BLaER1 (cell line): Measurements from ENCODE around the gene OR4K5.
"Not testable (repeated sequence)": the region's sequence is repeated elsewhere in the genome, so short reads cannot be mapped to it uniquely, and the experiment has no call there.

Source experiments
- H3K27ac ChIP-seq: shearing (Covaris generic); formaldehyde crosslinking; 2 replicates; pipeline ENCODE4 v1.8.1; 2022
- H3K27me3 ChIP-seq: shearing (Covaris generic); formaldehyde crosslinking; 2 replicates; pipeline ENCODE4 v1.8.1; 2022
- H3K36me3 ChIP-seq: shearing (Covaris generic); formaldehyde crosslinking; 2 replicates; pipeline ENCODE4 v1.8.1; 2022
- H3K4me1 ChIP-seq: shearing (Covaris generic); formaldehyde crosslinking; 2 replicates; pipeline ENCODE4 v1.8.1; 2022
- H3K4me2 ChIP-seq: shearing (Covaris generic); formaldehyde crosslinking; 2 replicates; pipeline ENCODE4 v1.8.1; 2022
- H3K4me3 ChIP-seq: shearing (Covaris generic); formaldehyde crosslinking; 2 replicates; pipeline ENCODE4 v1.8.1; 2022
- H3K9ac ChIP-seq: shearing (Covaris generic); formaldehyde crosslinking; 2 replicates; pipeline ENCODE4 v1.8.1; 2022
- H3K9me3 ChIP-seq: shearing (Covaris generic); formaldehyde crosslinking; 2 replicates; pipeline ENCODE4 v1.8.1; 2022
- H4K20me1 ChIP-seq: shearing (Covaris generic); formaldehyde crosslinking; 2 replicates; pipeline ENCODE4 v1.8.1; 2022
- Cebpa-rat ChIP-seq: shearing (Covaris generic); IDR thresholded peaks from 2 replicates; pipeline ENCODE4 v1.8.1; 2022

The OR4K5 gene

DNA sequence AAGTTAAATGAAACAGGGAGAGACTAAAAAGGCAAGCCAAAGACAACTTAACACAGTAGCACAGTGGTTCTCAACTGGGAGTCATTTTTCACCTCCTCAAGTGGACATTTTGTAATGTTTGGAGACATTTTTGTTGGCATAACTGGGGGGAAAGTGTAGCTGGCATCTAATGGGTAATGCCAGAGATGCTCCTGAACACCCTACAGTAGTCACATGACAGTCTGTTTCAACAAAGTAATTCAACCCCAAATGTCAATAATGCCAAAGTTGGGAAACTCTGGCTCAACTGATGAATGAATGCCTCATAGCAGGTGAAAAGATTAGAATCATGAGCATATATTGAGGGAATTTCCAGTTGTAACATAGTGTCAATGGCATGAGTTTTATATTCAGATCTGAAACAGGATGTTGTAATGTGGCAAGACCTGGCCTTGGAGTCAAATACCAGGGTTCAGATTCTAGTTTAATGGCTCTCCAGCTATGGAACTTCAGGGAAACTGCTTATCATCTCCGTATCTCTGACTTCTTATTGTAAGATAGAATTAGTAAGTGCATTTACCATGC, 2.4 kb upstream of the OR4K5 start:
- H3K4me1 ChIP-seq = no peaks in the 10 kb centered on the region
- no peak overlapping the region for H3K4me3 ChIP-seq
- no peaks in the 10 kb centered on the region for H3K9me3 ChIP-seq
- no peaks in the 10 kb centered on the region for H4K20me1 ChIP-seq
- H3K27me3 ChIP-seq = no peaks in the 10 kb centered on the region
- no peak overlapping the region for H3K9ac ChIP-seq
- H3K36me3 ChIP-seq = no peaks in the 10 kb centered on the region
- no peak overlapping the region for H3K4me2 ChIP-seq
- no peak overlapping the region for H3K27ac ChIP-seq
- TF ChIP-seq Cebpa-rat = no peak

DNA sequence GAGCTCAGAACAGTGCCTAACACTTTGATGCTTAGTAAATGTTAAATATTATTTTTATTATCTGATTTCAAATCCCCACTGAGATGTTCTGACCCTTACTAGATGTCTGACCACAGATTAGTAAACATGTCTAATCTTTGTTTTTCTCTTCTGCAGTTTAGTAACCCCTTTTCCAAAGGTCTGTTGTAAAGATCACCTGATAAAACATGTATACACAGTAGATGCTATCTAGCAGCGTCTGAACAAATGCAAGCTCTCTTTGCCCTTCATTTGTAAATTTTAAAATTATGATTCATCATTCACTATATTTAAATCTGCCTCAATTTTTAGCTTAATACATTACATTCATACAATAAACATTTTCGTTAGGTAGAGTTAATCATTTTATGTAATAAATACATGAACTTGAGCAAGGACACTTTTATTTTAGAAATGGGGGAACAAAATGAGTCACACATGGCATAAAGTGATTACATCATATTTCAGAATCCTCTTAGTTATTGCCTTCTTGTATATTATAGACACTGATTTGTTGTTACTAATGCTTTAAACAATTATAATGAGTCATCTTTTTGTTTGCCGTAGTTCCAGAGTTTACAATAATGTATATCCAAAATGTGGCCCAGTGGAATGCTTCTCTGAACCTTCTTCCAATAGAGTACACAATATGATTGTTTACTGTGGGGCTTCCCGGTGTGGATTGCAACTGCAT, 1.7 kb upstream of the OR4K5 start:
- Histone ChIP-seq H3K9ac (no peak overlapping the region), H3K27ac (no peak overlapping the region), H3K4me1 (no peaks in the 10 kb centered on the region), H3K27me3 (no peaks in the 10 kb centered on the region), H3K36me3 (no peaks in the 10 kb centered on the region), H4K20me1 (no peaks in the 10 kb centered on the region), H3K4me2 (no peak overlapping the region), H3K4me3 (no peak overlapping the region), H3K9me3 (no peaks in the 10 kb centered on the region)
- no peak for TF ChIP-seq Cebpa-rat

DNA sequence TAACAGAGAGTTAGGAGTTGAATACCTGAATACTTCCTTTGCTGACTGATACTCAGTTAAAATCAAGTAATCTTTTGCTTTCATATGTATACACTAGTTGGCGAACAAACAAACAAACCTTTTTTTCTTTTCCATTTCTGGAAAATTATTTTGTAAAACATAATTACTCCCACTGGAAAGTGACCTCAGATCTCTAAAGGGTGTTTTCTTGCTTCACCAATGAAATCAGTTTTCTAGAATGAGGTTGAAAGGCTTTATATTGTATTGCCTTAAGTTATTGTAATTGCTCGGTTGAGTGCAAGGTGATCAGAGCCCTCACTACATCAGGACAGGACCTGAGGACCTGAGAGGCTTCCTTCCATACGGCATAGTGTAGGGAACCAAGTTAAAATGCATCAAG, 10.2 kb downstream of the OR4K5 start, which contains the start of gene OR4K1:
Gene OR4K1, plus strand, starts transcription at position 301 of the 400 bp plus-strand sequence. CDS start 4,750 bp downstream, outside the sequence.
- H3K4me1 ChIP-seq = no peaks in the 10 kb centered on the region
- no peaks in the 10 kb centered on the region for H3K9me3 ChIP-seq
- no peak within 1 kb of the TSS for H3K4me3 ChIP-seq
- H4K20me1 ChIP-seq = no peaks in the 10 kb centered on the region
- no peaks in the 10 kb centered on the region for H3K27me3 ChIP-seq
- no peak within 1 kb of the TSS for H3K27ac ChIP-seq
- H3K4me2 ChIP-seq = no peak within 1 kb of the TSS
- no peak for TF ChIP-seq Cebpa-rat
- H3K9ac ChIP-seq = no peak within 1 kb of the TSS
- H3K36me3 ChIP-seq = no peaks in the 10 kb centered on the region

DNA sequence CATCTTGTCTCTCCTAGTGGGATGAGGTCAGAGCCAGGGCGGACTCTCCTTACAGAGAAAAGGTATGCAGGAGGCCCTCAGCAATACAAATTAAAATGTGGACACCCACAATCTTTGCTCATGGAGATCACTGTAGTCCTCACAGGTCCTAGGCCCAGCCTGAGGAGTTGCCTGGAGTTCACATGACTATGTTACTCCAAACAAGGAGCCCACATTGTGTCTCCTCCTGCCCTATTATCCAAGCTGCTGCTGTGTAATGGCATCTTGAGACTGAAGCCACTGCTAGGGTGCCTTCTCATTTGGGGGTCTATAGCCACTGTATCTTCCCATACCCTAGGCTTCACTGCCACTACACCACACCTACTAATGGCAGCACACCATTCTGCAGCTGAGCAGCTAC, 21.3 kb downstream of the OR4K5 start:
- Histone ChIP-seq H3K4me3 (no peak overlapping the region), H3K27me3 (no peaks in the 10 kb centered on the region), H3K36me3 (no peaks in the 10 kb centered on the region), H3K9me3 (no peaks in the 10 kb centered on the region), H3K27ac (no peak overlapping the region), H3K9ac (no peak overlapping the region), H3K4me1 (no peaks in the 10 kb centered on the region), H3K4me2 (no peak overlapping the region), H4K20me1 (no peaks in the 10 kb centered on the region)
- TF ChIP-seq Cebpa-rat = no peak

DNA sequence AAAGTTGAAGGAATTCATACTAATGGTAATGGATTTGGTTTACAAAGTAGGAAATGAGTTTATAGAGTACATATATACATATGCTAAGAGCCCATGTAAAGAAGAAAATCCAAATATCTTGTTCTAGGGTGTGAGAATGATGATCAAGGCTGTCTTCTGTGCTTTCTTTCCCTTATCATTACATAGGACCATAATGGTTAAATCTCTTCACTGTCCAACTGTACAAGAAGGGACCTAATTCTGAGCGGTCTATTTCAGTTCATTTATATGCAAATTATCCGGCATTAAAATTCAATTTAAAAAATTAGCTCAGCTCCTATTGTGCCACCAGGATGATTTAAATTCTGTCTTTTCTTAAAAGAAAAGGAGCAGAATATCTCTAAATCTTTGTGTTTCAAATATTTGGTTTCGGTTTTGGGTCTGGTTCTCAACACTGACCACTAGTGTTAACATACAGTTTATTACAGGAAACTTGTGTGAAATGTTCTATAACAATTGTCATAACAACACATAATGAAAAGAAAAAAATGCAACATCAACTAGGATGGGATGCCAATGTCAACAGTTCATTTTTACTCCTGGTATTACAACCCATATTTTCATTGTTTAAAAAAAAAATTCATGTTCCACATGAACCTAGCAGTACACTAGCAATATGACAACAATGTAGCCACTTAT, 27.1 kb downstream of the OR4K5 start:
- Histone ChIP-seq H3K4me2 (no peak overlapping the region), H3K4me1 (no peaks in the 10 kb centered on the region), H3K36me3 (no peaks in the 10 kb centered on the region), H3K4me3 (no peak overlapping the region), H3K9ac (no peak overlapping the region), H4K20me1 (no peaks in the 10 kb centered on the region), H3K9me3 (no peaks in the 10 kb centered on the region), H3K27me3 (no peaks in the 10 kb centered on the region), H3K27ac (no peak overlapping the region)
- TF ChIP-seq Cebpa-rat = no peak

DNA sequence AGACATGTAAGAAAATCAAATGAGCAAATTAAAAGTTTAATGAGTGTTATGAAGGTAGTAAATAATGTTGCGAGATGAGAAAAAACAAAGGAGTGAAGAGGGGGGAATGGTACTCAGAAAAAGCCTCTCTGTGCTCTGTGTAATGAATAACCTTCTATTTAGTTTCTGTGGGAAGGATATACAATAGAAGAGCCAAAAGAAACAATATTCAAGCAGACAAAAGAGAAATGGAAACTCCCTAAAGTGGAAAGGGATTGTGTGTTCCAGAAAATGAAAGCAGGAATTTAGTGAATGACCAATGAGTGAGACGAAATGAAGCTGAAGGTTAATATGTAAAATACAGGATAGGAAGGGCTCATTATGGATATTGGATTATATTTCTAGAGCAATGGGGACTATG, 28.8 kb downstream of the OR4K5 start:
- Histone ChIP-seq H3K4me1 (no peaks in the 10 kb centered on the region), H3K4me2 (no peak overlapping the region), H4K20me1 (no peaks in the 10 kb centered on the region), H3K36me3 (no peaks in the 10 kb centered on the region), H3K4me3 (no peak overlapping the region), H3K27ac (no peak overlapping the region), H3K9ac (no peak overlapping the region), H3K27me3 (no peaks in the 10 kb centered on the region), H3K9me3 (no peaks in the 10 kb centered on the region)
- no peak for TF ChIP-seq Cebpa-rat

DNA sequence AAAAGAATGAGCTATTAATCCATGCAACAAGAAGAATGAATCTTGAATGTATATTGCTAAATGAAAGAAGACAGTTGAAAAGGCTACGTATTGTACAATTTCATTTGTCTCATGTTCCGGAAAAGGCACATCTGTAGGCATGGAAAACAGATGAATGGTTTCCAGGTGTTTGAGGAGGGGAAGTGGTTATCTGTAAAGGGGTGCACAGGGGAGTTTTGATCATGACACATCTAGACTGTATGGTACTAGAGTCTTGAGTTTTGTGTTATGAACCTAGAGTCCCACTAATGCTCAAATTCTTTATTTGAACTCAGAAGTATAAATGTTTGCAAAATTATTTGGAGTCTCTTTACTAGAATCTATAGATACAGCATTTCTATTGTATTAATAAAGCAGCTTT, 49.3 kb downstream of the OR4K5 start:
- not testable (repeated sequence) for H3K9me3 ChIP-seq, H3K27ac ChIP-seq, H3K36me3 ChIP-seq, H4K20me1 ChIP-seq, H3K27me3 ChIP-seq, H3K9ac ChIP-seq, H3K4me2 ChIP-seq, H3K4me3 ChIP-seq, H3K4me1 ChIP-seq
